GM19468 (cell line): Measurements from ENCODE around the gene BLVRB.
"Not testable (repeated sequence)": the region's sequence is repeated elsewhere in the genome, so short reads cannot be mapped to it uniquely, and the experiment has no call there.

Experiments
- ATAC-seq: cut with Tn5 transposase; IDR thresholded peaks from one replicate; pipeline ENCODE4 v1.9.1; 2021; ENCODE audit warnings: mild to moderate bottlenecking, moderate library complexity, moderate number of reproducible peaks; ENCODE audit not compliant: unreplicated experiment; ENCODE audit errors: extremely low read depth

BLVRB gene

DNA sequence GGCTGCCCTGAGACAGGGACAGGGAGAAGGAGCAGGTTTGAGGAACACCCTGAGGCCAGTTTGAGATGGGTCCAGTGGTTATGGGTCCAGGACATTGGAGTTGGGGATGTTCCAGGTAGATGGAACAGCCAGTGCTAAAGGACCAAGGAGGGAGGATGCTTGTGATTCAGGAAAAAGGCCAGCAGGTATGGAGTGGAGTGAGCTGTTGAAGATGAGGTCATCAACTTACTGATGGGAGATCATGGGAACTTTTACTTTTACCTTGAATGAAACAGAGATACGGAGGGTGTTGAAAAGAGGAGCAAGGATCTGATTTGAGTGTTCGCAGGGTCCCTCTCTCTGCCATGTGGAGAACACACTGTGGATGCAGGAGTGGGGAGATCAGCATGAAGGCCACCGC, 26.7 kb upstream of the BLVRB start:
- no peak for ATAC-seq

DNA sequence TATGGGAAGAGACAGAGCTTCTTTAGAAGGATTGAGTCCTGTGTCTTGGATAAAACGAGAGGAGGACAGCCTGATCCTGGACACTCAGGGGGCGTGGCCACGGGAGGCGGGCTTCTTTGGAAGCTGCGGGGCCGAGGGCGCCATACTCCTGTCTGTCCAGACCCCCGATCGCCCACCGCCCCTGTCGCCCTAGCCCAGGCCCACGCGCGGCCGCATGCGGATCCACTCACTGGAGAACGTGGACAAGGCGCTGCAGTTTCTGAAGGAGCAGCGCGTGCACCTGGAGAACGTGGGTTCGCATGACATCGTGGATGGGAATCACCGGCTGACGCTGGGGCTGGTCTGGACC, 24.3 kb upstream of the BLVRB start:
- no peak for ATAC-seq

DNA sequence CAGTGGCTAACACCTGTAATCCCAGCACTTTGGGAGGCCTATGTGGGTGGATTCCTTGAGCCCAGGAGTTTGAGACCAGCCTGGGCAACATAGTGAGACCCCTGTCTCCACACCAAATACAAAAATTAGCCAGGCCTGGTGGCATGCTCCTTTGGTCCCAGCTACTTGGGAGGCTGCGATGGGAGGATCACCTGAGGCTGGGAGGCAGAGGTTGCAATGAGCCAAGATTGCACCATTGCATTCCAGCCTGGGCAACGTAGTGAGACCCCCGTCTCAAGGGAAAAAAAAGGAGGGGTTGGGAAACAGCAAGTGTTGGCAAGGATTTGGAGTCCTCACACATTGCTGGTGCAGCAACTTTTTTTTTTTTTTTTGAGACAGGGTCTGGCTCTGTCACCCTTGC, 20.5 kb upstream of the BLVRB start:
- no peak for ATAC-seq

DNA sequence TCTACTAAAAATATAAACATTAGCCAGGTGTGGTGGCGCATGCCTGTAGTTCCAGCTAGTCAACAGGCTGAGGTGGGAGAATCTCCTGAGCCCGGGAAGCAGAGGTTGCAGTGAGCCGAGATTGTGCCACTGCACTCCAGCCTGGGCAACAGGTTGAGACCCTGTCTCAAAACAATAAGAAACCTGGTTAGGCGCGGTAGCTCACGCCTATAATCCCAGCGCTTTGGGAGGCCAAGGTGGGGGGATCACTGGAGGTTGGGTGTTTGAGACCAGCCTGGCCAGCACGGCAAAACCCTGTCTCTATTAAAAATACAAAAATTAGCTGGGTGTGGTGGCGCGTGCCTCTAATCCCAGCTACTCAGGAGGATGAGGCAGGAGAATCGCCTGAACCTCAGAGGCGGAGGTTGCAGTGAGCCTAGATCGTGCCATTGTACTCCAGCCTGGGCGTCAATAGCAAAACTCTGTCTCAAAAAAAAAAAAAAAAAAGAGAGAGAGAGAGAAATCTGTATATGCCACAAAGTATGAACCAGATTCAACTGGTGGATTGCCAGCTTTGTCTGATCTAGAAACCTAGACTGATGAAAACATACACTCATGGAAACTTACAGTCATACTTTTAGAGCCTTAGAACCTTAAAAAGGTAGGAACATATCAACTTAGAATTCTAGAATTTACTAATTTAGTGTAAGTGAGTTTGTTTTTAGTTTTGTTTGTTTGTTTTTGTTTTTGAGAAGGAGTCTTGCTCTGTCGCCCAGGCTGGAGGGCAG, 10.5 kb upstream of the BLVRB start:
- ATAC-seq = not testable (repeated sequence)

DNA sequence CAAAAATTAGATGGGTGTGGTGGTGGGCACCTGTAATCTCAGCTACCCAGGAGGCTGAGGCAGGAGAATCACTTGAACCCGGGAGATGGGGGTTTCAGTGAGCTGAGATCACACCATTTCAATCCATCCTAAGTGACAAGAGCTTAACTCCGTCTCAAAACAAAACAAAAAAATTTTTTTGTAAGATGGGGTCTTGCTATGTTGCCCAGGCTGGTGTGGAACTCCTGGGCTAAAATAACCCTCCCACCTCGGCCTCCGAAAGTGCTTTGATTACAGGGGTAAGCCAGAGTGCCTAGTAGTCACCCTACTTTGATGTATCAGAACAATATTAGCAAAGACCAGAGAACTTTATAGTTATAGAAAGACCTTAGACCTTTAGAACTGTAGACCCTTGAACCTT, 9.2 kb upstream of the BLVRB start:
- ATAC-seq = no peak

DNA sequence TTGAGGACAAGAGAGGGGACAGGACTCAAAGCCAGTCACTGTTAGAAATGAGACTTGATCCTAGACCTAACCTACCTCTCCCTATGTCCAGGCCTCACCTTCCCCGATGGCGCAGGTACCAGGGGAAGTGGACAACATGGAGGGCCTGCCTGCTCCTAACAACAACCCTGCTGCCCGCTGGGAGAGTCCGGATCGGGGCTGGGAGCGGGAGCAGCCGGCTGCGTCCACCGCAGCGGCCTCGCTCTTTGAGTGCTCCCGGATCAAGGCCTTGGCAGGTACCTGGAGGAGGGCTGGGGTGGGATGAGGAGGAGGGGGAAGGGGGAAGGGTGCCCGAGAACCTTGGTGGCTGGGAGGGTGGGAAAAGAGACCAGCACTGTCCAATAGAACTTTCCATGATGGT, 7.0 kb upstream of the BLVRB start:
- ATAC-seq = no peak

DNA sequence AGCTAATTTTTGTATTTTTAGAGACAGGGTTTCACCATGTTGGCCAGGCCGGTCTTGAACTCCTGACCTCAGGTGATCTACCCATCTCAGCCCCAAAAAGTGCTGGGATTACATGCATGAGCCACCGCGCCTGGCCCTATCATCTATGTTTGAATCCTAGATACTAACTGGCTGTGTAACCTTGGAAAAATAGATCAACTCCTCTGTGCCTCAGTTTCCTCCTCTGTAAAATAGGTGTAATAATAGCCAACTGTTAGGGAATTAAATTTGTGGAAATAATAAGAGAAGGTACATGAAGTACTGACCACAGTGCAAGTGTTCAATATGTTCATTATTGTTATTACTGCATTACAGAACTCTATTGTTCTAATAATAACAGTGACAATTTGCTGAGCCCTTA, 5.6 kb upstream of the BLVRB start:
- ATAC-seq = no peak

DNA sequence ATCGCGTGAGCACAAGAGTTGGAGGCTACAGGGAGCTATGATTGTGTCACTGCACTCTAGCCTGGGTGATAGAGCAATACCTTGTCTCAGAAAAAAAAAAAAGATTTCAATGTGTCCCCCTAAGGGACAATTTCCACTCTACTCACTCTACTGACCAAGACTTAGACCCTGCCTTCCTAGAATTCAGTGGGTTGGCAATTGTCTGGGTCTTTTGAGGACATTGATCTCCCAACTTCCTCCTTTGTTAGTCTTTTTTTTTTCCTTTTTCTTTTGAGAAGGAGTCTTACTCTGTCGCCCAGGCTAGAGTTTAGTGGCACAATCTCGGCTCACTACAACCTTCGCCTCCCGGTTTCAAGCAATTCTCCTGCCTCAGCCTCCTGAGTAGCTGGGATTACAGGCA, 3.5 kb upstream of the BLVRB start:
- ATAC-seq = no peak

DNA sequence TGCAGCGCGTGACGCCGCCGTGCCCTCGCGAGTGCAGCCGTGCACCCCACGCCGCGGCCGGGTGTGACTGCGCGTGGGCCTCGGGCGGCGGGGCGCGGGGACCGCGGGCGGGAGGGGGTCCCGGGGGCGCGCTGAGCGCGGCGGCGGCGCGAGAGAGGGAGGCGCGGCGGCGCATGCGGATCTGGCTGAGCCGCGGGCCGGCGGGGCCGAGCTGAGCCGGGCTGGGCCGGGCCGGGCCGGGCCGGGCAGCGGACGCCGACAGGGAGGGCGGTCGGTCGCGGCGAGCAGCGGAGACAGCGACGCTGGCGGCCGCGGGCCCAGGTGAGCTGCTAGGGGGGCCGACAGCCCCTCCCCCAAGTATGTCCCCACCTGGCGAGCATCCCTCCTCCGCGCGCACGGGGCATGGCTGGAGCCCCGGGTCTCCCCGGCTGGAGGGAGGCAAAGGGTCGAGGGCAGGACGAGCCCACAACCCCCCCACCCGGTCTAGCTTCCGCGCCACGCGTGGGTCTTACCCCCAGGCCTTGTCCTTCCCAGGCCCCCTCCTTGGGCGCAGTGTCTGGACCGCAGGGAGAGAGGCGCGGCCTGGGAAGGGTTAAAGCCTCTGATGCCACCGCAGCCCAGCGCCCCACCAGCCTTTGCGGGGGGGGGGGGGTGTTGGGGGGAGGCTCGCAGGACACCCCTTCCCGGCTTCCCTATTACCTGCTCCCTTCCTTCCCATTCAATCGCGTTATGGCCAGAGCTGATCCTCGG, 1.6 kb upstream of the BLVRB start, which contains the start of gene SPTBN4:
Gene SPTBN4, plus strand, starts transcription at position 17 of the 750 bp plus-strand sequence. CDS start 5,621 bp downstream, outside the sequence.
- ATAC-seq = no peak

DNA sequence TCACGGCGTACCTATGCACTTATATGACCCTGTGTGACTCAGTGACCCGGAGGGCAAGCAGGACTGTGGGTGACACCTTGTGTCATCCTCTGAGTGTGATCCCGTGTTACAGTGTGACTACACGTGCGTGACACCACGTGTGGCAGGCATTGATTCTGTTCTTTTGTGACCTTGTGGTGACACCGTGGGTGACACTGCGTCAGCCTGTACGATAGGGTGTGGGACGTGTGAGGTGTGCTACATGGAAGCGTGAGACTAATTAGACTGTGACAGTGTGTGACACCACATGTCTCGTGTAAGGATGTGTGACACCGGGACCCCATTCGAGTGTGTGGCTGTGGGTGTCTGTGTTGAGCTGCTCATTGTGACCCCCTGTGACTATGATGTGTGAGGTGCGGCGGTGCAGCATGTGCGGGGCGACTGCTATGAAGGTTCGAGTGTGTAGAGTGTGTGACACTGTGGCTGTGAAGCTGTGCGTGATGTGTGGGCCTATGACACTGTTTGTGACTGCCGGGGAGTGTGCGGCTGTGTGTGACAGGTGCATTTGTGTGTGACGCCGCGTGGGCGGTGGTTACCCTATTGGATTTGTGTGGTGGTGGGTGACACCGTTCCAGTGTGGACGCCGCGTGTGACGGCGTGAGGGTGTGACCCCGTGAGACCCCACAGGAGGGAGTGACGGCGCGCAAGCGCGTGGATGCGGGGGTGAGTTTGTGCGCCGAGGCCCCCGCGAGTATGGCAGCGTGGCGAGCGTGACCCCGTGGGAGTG, 857 bp upstream of the BLVRB start:
- peak; percentile 16 for ATAC-seq

DNA sequence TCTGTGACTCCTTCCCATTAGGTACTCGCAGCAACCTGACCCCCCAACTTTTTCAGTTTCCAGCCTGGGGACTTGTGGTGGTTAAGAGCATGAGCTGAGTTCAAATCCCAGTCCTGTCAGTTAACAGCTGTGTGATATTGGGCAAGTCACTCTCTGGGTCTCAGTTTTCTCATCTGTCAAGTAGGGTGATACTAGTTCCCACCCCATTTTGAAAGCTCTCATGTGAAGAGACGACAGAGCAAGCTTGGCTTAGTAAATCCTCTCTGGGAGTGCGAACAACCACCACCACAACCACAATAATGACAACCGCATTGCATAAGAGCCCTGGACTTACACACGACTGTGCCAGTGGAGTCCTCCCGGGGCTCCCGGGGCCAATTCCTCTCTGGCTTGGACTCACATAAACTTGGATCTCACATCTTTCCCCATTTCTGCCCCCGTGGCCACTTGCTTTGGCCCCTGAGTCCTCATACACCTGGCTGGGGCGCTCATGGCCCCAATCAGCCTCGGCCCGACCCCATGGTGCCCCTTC, 454 bp downstream of the BLVRB start:
- ATAC-seq = peak; percentile 4

DNA sequence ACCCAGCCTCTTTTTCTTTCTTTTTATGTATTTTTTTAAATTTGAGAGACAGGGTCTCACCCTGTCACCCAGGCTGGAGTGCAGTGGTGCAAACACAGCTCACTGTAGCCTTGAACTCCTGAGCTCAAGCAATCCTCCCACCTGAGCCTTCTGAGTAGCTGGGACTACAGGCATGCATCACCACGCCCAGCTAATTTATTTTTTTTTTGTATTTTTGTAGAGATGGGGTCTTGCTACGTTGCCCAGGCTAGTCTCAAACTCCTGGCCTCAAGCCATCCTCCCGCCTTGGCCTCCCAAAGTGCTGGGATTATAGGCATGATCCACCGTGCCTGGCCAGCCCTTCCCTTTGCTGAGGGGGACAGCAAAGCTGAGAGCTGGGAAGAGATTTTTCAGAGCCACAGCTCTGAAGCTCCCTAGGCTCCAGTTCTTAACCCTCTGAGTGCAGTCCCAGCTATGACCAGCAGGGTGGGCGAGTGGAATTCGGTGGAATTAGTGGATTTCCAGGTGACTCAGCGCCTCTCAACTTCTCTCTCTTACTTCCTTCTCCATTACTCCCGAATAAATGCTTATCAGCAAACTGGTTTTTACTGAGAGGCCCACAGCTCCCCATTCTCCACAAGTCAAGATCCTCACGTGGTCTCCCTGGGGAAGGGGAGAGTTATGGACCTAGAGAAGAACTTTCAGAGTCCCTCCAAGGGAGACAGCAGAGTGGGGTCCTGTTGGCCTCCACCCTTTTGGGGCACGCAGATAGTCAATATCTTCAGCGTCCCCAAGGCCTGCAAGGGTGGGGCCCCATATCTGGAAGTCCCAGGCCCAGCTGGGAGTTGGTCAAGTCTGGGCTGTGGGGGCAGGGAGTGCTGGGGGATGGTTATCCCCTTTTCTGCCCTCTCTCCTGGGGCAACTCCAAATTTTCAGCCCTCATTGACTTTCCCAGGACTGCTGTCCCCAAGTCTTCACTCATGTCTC, 1.2 kb downstream of the BLVRB start:
- no peak for ATAC-seq

DNA sequence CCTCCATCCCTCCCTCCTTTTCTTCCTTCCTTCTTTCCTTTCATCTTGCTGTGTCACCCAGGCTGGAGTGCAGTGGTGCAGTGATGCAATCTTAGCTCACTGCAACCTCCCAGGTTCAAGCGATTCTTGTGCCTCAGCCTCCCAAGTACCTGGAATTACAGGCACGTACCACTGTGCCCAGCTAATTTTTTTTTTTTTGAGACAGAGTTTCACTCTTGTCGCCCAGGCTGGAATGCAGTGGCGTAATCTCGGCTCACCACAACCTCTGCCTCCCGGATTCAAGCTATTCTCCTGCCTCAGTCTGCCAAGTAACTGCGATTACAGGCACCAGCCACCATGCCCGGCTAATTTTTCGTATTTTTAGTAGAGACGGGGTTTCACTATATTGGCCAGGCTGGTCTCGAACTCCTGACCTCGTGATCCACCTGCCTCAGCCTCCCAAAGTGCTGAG, 1.9 kb downstream of the BLVRB start:
- not testable (repeated sequence) for ATAC-seq

DNA sequence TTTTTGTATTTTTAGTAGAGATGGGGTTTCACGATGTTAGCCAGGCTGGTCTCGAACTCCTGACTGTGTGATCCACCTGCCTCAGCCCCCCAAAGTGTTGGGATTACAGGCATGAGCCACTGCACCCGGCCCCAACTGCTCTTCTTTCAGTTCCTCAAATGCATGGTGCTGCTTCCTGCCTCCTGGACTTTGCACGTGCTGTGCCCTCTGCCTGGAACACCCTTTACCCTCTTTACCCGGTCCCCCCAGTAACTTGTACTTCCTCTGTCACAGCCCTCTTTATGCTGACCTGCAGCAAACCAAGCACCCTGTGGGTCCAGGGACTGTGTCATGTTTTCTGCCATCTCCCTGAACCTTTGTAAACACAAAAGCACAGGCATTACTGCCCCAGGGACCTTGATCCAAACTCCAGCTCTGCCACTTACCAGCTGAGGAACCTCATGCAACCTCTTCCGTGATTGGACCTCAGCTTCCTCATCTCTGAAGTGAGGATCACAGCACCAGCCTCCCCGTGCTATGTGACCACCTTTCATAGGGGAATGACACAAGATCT, 3.8 kb downstream of the BLVRB start:
- ATAC-seq = no peak

DNA sequence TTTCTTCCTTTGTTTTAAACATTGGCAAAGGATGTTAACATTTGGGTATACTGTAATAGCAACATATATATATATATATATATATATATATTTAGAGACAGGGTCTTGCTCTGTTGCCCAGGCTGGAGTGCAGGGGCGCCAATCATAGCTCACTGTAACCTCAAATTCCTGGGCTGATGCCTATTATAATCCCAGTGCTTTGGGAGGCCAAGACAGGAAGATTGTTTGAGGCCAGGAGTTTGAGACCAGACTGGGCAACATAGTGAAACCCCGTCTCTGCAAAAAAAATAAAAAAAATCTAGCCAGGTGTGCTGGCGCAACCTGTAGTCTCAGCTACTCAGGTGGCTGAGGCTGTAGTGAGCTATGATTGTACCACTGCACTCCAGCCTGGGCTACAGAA, 5.4 kb downstream of the BLVRB start:
- no peak for ATAC-seq

DNA sequence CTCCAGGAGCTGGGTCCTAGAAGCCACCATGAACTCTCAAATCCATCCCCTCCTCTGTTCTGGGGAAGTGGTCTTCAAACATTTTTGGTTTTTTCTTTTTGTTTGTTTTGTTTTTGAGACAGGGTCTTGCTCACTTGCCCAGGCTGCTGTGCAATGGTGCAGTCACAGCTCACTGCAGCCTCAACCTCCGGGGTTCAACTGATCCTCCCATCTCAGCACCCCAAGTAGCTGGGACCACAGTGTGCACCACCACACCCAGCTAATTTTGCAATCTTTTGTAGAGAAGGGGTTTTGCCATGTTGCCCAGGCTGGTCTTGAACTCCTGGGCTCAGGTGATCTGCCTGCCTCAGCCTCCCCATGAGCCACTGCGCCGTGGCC, 7.0 kb downstream of the BLVRB start:
- ATAC-seq = no peak

DNA sequence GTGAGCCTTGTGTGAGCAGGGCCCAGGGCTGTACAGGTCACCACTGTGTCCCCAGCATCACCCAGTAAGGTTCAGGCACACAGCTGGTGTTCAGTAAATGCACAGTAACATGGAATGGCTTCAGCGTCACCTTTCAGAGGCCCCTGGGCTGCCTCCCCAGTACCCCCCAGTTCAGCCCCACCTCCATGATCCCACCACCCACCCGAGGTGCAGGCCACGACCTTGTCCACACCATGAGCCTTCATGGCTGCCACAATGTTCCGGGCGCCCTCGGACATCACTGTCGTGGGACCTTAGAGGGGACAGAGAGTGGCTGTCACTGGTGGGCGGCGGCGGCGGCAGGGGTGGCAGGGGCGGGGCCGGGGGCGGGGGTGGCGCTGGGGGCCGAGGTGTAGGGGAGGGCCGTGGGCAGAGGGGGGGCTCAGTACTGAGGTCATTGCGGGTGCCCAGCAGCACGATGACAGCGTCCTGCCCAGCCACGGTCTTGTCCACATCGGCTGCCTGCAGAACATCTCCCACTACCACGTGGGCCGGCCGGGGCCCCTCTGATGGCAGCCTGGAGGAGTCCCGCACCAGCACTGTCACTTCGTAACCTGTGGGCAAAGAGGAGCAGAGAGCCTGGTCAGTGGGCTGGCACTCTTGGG, 7.5 kb downstream of the BLVRB start:
- no peak for ATAC-seq

DNA sequence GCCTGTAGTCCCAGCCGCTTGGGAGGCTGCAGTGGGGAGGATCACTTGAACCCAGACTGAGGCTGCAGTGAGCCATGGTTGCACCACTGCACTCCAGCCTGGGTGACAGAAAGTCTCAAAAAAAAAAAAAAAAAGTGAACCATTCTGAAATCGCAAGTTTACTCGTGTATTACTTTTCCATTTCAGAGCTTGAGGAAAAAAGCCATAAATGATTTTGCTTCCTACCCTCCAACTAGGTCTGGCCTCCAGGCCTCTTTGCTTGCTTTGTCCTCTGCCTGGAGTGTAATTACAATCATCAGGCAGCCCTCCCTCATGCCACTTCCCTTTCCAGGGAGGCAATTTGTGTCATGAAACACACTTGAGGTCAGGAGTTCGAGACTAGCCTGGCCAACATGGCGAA, 8.5 kb downstream of the BLVRB start:
- no peak for ATAC-seq

DNA sequence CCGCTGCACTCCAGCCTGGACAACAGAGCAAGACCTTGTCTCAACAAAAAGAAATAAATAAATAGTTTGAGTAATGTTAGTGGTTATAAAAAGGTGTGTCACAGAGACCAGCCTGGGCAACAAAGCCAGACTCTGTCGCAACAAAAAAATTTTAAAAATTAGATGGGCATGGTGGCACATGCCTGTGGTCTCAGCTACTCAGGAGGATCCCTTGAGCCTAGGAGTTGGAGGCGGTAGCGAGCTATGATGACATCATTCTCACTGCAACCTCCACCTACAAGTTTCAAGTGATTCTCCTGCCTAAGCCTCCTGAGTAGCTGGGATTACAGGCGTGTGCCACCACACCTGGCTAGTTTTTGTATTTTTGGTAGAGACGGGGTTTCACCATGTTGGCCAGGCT, 11.6 kb downstream of the BLVRB start:
- ATAC-seq = not testable (repeated sequence)
